Activated T-helper 1 cell treated with anti-CD3 and anti-CD28 coated beads, Interleukin-12 subunit alpha, Interleukin-12 subunit beta, Interleukin-2, Interleukin-4 antibody, amounts not matched to agents 30 ng/mL and 10 ng/mL and 1 ng/mL, durations not matched to agents 14 hours and 24 hours and 36 hours (primary cell): ENCODE results near the gene LCN15. TPM values are rescaled to one million over a fixed set of nuclear protein-coding genes. Genes with fewer than 3 reads are reported as not detected.
A peak's percentile ranks its signal among the peaks of the same experiment; 100 is the strongest.

ENCODE experiments used
- DNase-seq: peaks from one replicate; pipeline ENCODE4 v3.0.0; 2021; ENCODE audit warnings: low spot score
- H3K27ac Mint-ChIP-seq: one replicate; pipeline ENCODE4 v1.8.0; 2021; ENCODE audit warnings: mild to moderate bottlenecking, mixed read lengths
- H3K27me3 Mint-ChIP-seq: one replicate; pipeline ENCODE4 v1.8.0; 2022; ENCODE audit warnings: mild to moderate bottlenecking, moderate library complexity, mixed read lengths; ENCODE audit not compliant: insufficient read depth
- H3K36me3 Mint-ChIP-seq: one replicate; pipeline ENCODE4 v1.8.0; 2021; ENCODE audit warnings: low read depth, mixed read lengths
- H3K4me1 Mint-ChIP-seq: one replicate; pipeline ENCODE4 v1.8.0; 2021; ENCODE audit warnings: low read depth, mixed read lengths
- H3K4me3 Mint-ChIP-seq: one replicate; pipeline ENCODE4 v1.8.0; 2021; ENCODE audit warnings: mild to moderate bottlenecking, moderate library complexity, mixed read lengths
- H3K9me3 Mint-ChIP-seq: one replicate; pipeline ENCODE4 v1.8.0; 2021; ENCODE audit warnings: mixed read lengths
- intact Hi-C: fragments of 100-400 bp; cut with micrococcal nuclease; formaldehyde crosslinking; loops from one replicate; pipeline ENCODE4 v1.15.1; 2024
- total RNA-seq: library from RNA; stranded (reverse); gene quantifications from 2 replicates; pipeline ENCODE4 v1.2.3, GENCODE V29; 2022

Gene LCN15
- total RNA-seq, 1 donor from 2014 or later, result not detected

GRCh38 chr9:136754626-136755301 is 9.6 kb downstream of the LCN15 start:
- peaks cover 10% of the 10 kb centered on the region for H3K4me1 Mint-ChIP-seq
- H3K4me3 Mint-ChIP-seq, result no peak overlapping the region
- peaks cover 8% of the 10 kb centered on the region for H3K27me3 Mint-ChIP-seq
- no peak for DNase-seq
- H3K9me3 Mint-ChIP-seq, result peaks cover 27% of the 10 kb centered on the region
- no peak overlapping the region for H3K27ac Mint-ChIP-seq
- H3K36me3 Mint-ChIP-seq, result peaks cover 4% of the 10 kb centered on the region
- intact Hi-C loops, result no loop called here

DNA sequence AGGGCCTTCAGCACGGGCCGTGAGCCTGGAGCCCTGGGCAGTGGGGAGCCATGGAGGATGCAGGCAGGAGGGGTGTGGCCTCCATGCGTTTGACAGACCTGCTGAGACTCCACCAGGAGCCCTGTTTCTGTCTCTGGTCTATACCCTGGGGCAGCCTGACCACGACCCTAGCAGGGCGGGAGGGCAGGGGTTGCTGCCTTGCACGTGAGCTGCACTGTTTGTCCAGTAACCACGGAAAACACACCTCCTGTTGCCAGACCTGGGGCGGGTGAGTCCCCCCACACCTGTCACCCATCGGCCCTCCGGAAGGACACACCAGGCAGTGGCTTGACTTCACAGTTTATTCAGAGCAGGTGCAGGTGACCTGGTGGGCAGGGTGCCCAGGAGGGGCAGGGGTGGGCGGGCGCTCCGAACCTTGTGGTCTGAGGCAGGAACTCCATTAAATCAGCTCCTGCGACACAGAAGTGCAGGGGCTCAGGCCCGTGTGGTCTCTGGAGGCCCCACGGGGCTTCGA is 10.2 kb downstream of the LCN15 start:
- H3K27ac Mint-ChIP-seq, result no peak overlapping the region
- peaks cover 8% of the 10 kb centered on the region for H3K27me3 Mint-ChIP-seq
- peaks cover 27% of the 10 kb centered on the region for H3K9me3 Mint-ChIP-seq
- intact Hi-C loops, result no loop called here
- H3K4me1 Mint-ChIP-seq, result peaks cover 10% of the 10 kb centered on the region
- no peak for DNase-seq
- no peak overlapping the region for H3K4me3 Mint-ChIP-seq
- peaks cover 4% of the 10 kb centered on the region for H3K36me3 Mint-ChIP-seq

DNA sequence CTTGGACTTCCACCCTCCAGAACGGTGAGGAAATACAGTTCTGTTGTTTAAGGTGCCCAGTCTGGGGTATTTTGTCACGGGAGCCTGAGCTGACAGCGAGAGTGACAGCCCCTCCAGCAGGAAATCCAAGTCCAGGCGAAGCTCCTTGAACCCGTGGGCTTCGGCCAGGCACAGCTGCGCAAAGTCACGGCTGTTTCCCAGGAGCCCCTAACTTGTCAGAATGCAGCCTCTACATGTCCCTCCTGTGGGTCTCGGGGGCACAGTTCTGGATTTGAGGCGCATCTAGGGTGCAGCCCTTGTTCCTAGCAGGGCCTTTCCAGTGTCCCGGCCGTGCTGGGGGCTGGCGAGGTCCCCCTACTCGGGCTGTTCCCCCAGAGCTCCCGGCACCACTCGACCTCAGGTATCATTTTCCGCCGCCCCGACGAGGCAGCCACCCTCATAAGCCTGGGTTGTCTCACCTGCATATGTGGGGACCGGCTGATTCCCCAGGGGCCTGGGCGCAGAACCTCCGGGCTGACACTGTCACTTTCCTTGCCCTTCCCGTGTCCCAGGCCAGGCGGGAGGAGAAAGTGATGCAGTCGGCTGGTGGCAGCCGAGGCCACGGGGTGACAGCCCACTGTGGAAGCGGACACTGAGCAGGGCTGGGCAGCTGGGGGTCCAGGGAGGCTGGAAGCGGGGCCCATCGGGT is 10.8 kb downstream of the LCN15 start:
- no peak for DNase-seq
- Mint-ChIP-seq H3K36me3 (peaks cover 4% of the 10 kb centered on the region), H3K27ac (no peak overlapping the region), H3K4me3 (no peak overlapping the region), H3K4me1 (peaks cover 10% of the 10 kb centered on the region), H3K9me3 (peaks cover 27% of the 10 kb centered on the region), H3K27me3 (peaks cover 8% of the 10 kb centered on the region)
- intact Hi-C loops, result no loop called here

DNA sequence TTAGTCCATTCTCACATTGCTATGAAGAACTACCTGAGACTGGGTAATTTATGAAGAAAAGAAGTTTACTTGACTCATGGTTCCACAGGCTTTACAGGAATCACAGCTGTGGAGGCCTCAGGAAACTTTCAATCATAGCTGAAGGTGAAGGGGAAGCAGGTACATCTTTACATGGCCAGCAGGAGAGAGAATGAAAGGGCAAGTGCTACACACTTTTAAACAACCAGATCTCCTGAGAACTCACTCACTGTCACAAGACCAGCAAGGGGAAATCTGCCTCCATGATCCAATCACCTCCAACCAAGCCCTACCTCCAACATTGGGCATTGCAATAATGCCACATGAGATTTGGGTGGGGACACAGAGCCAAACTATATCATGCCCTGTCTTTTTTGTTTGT is 12.5 kb downstream of the LCN15 start:
- peaks cover 27% of the 10 kb centered on the region for H3K9me3 Mint-ChIP-seq
- intact Hi-C loops, result no loop called here
- H3K27me3 Mint-ChIP-seq, result peaks cover 8% of the 10 kb centered on the region
- H3K27ac Mint-ChIP-seq, result no peak overlapping the region
- peaks cover 4% of the 10 kb centered on the region for H3K36me3 Mint-ChIP-seq
- no peak for DNase-seq
- H3K4me1 Mint-ChIP-seq, result peaks cover 10% of the 10 kb centered on the region
- H3K4me3 Mint-ChIP-seq, result no peak overlapping the region

DNA sequence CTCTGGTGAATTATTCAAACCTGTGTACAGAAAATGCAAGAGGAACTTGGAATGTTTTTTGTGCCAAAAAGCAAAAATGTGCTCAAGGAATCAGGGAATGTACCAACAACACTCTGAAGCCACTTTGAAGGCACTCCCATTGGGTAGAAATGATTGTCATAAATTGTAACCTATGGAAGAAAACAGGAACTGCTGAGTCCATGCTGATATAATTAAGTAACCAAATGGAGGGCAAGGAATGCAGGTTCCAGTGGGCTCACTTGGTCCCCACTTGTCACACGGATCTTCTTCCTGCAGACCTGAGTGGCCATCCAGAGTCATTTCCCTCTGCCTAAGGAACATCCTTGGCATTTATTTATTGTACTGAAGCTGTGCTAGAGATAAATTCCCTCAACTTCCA is 13.1 kb downstream of the LCN15 start:
- H3K36me3 Mint-ChIP-seq, result peaks cover 4% of the 10 kb centered on the region

GRCh38 chr9:136750526-136750925 is 13.8 kb downstream of the LCN15 start:
- peaks cover 27% of the 10 kb centered on the region for H3K9me3 Mint-ChIP-seq
- H3K36me3 Mint-ChIP-seq, result peaks cover 4% of the 10 kb centered on the region
- peaks cover 10% of the 10 kb centered on the region for H3K4me1 Mint-ChIP-seq
- no peak overlapping the region for H3K4me3 Mint-ChIP-seq
- peaks cover 8% of the 10 kb centered on the region for H3K27me3 Mint-ChIP-seq
- peak overlapping the region; percentile 52 for H3K27ac Mint-ChIP-seq
- DNase-seq, result no peak
- intact Hi-C loops, result no loop called here

More for the DNA sequence above, 13.1 kb downstream of the LCN15 start:
- H3K27ac Mint-ChIP-seq, result no peak overlapping the region
- intact Hi-C loops, result no loop called here
- H3K4me1 Mint-ChIP-seq, result peaks cover 10% of the 10 kb centered on the region
- no peak overlapping the region for H3K4me3 Mint-ChIP-seq
- DNase-seq, result no peak
- H3K27me3 Mint-ChIP-seq, result peaks cover 8% of the 10 kb centered on the region
- H3K9me3 Mint-ChIP-seq, result peaks cover 27% of the 10 kb centered on the region

DNA sequence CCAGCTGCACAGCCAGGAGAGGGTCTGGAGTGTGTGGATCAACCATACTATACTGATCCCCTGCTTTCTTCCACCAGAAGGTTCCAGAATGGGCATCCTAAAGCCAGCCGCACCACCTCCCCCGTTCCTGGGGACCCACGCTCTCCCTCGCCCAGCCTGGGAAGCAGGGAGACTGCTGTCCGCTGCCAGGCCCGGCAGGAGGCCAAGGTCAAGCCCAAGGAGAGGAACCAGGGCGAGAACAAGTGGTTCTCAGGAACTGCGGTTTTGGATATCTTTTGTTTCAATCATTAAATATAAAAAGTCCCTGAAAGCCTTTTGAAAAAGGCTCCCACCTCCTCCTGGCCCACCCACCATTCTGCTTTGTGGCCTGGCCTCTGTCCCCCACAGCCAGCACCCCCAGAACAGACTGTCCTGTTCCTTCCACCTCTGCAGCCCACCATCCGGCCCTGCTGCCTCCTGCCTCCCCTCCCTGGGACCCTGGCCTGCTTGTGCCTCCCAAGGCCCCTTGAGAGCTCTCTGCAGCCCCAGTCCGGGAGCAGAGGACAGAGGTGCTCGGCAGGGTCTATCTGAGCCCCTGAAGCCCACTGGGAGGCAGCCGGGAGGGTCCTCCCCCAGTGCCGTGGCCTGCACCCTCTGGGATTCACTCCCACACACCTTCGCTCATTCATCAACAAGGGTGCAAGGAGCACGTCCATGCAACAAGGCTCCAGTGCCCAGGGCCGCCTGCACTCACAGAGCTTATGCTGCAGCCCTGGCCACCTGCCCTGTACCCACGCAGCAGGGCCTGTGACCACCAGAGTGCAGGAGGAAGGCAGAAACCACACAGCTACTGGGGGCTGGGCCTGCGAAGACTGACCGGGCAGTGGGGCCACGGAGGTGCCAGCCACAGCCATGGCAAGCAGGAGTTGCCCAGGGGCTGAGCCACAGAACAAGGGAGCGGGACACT is 15.4 kb downstream of the LCN15 start:
- H3K27ac Mint-ChIP-seq, result no peak overlapping the region
- no peak overlapping the region for H3K4me3 Mint-ChIP-seq
- H3K36me3 Mint-ChIP-seq, result peaks cover 4% of the 10 kb centered on the region
- H3K4me1 Mint-ChIP-seq, result peaks cover 10% of the 10 kb centered on the region
- intact Hi-C loops, result no loop called here
- peaks cover 8% of the 10 kb centered on the region for H3K27me3 Mint-ChIP-seq
- peaks cover 27% of the 10 kb centered on the region for H3K9me3 Mint-ChIP-seq
- no peak for DNase-seq

DNA sequence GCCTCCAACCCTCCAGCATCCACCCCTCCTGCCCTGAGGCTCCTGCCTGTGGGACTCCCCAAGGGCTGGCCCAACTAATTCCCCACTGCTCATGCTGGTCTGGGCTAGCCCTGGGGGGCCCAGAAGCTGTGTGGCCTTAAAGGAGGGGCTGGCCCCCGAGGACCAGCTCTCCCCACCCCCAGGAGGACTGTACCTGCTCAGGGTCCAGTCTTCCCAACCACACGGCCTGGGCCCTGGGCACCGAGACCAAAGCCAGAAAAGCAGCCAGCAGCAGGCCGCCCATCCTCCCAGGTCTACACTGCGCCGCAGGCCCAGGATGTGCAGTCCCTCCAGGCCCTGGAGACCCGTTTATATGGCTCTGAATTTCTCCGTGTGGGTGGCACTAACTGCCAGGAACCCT is 16.1 kb downstream of the LCN15 start, which contains the start of gene LCN6:
Gene LCN6, minus strand, starts transcription at position 325 of the 400 bp plus-strand sequence. Its CDS starts 42 bp downstream, at position 283.
- intact Hi-C loops, result no loop called here
- no peak for DNase-seq
- H3K9me3 Mint-ChIP-seq, result peaks cover 27% of the 10 kb centered on the region
- no peak within 1 kb of the TSS for H3K4me3 Mint-ChIP-seq
- peaks cover 4% of the 10 kb centered on the region for H3K36me3 Mint-ChIP-seq
- H3K27ac Mint-ChIP-seq, result no peak within 1 kb of the TSS
- H3K4me1 Mint-ChIP-seq, result peaks cover 10% of the 10 kb centered on the region
- H3K27me3 Mint-ChIP-seq, result peaks cover 8% of the 10 kb centered on the region

- peaks cover 10% of the 10 kb centered on the region for H3K4me1 Mint-ChIP-seq
- H3K9me3 Mint-ChIP-seq, result peaks cover 20% of the 10 kb centered on the region
- no peak for DNase-seq
- peaks cover 2% of the 10 kb centered on the region for H3K36me3 Mint-ChIP-seq
- H3K27ac Mint-ChIP-seq, result no peak overlapping the region
- H3K27me3 Mint-ChIP-seq, result peaks cover 8% of the 10 kb centered on the region
- no peak overlapping the region for H3K4me3 Mint-ChIP-seq
- intact Hi-C loops, result no loop called here
Observed at GRCh38 chr9:136747161-136748060, 16.9 kb downstream of the LCN15 start.

GRCh38 chr9:136746621-136747020 is 17.7 kb downstream of the LCN15 start:
- Mint-ChIP-seq H3K4me3 (no peak overlapping the region), H3K9me3 (peaks cover 12% of the 10 kb centered on the region), H3K36me3 (peaks cover 2% of the 10 kb centered on the region), H3K4me1 (peaks cover 13% of the 10 kb centered on the region), H3K27me3 (peaks cover 5% of the 10 kb centered on the region), H3K27ac (no peak overlapping the region)
- DNase-seq, result no peak
- intact Hi-C loops, result no loop called here

GRCh38 chr9:136746155-136746490 is 18.2 kb downstream of the LCN15 start:
- H3K9me3 Mint-ChIP-seq, result peaks cover 7% of the 10 kb centered on the region
- H3K36me3 Mint-ChIP-seq, result peaks cover 2% of the 10 kb centered on the region
- no peak overlapping the region for H3K27ac Mint-ChIP-seq
- no peak overlapping the region for H3K4me3 Mint-ChIP-seq
- H3K4me1 Mint-ChIP-seq, result peaks cover 17% of the 10 kb centered on the region
- intact Hi-C loops, result no loop called here
- peaks cover 2% of the 10 kb centered on the region for H3K27me3 Mint-ChIP-seq
- DNase-seq, result no peak
